ENCODE data around the gene ISLR.
A peak's percentile ranks its signal among the peaks of the same experiment; 100 is the strongest.

Gene ISLR

GRCh38 chr15:74155766-74156417, 17.6 kb upstream of the ISLR start:
- TF ChIP-seq SIN3A (IDR thresholded peaks at IDR 0.05; ENCODE audit: borderline replicate concordance, insufficient read depth, low read length) (no peak), POLR2AphosphoS5 (IDR thresholded peaks at IDR 0.05; ENCODE audit: low read depth, low read length) (no peak), FOXP2 (optimal IDR thresholded peaks at IDR 0.05; ENCODE audit: borderline replicate concordance, extremely low read depth, extremely low read length, insufficient read depth) (no peak), TAF1 (IDR thresholded peaks at IDR 0.05; ENCODE audit: borderline replicate concordance, insufficient read depth, low read length) (no peak)
- TF ChIP-seq, protein P1, sequence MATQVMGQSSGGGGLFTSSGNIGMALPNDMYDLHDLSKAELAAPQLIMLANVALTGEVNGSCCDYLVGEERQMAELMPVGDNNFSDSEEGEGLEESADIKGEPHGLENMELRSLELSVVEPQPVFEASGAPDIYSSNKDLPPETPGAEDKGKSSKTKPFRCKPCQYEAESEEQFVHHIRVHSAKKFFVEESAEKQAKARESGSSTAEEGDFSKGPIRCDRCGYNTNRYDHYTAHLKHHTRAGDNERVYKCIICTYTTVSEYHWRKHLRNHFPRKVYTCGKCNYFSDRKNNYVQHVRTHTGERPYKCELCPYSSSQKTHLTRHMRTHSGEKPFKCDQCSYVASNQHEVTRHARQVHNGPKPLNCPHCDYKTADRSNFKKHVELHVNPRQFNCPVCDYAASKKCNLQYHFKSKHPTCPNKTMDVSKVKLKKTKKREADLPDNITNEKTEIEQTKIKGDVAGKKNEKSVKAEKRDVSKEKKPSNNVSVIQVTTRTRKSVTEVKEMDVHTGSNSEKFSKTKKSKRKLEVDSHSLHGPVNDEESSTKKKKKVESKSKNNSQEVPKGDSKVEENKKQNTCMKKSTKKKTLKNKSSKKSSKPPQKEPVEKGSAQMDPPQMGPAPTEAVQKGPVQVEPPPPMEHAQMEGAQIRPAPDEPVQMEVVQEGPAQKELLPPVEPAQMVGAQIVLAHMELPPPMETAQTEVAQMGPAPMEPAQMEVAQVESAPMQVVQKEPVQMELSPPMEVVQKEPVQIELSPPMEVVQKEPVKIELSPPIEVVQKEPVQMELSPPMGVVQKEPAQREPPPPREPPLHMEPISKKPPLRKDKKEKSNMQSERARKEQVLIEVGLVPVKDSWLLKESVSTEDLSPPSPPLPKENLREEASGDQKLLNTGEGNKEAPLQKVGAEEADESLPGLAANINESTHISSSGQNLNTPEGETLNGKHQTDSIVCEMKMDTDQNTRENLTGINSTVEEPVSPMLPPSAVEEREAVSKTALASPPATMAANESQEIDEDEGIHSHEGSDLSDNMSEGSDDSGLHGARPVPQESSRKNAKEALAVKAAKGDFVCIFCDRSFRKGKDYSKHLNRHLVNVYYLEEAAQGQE (IDR thresholded peaks at IDR 0.05; ENCODE audit: insufficient read depth in 1 of 2, low read depth in 2 of 2, low read length in 2 of 2): no peak

DNA sequence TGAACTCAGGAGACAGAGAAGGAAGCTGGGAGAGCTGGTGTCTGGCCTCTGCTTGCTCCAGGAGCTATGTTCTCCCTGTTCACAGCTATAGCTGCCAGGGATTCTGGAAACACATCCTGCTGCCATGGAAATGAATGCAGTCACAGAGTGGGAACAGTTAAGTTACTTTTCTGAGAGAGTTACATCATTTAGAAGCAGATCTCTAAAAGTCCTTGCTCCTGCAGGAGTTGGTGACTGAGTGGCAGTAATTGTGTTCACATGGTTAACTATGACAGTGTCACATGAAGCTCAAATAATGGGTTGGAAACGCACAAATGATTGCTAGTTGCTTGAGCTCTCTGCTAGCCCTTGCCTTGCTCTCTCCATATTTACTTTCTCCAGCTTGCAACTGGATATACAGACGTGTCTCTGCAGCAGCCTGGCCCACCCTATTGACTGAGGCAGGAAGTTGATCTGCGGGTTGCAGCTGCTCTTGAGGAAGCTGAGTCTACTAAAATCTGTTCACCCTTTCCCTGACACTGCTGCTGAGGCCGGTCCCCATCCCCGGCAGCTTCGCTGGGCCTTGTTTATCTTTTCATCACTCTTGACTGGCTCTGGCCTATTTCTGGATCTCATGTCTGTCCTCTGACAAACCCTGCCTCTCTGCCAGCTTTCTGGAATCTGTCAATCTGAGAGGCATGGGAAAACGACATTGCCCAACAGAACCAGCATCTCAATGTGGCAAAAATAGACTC, 16.7 kb upstream of the ISLR start:
- peak; percentile 44 for TF ChIP-seq FOXP2 (optimal IDR thresholded peaks at IDR 0.05; ENCODE audit: borderline replicate concordance, extremely low read depth, extremely low read length, insufficient read depth)
- TF ChIP-seq POLR2AphosphoS5 (IDR thresholded peaks at IDR 0.05; ENCODE audit: low read depth, low read length): no peak
- TF ChIP-seq TAF1 (IDR thresholded peaks at IDR 0.05; ENCODE audit: borderline replicate concordance, insufficient read depth, low read length): no peak

GRCh38 chr15:74157868-74158827, 15.4 kb upstream of the ISLR start:
- TF ChIP-seq SIN3A (IDR thresholded peaks at IDR 0.05; ENCODE audit: borderline replicate concordance, insufficient read depth, low read length) (no peak), POLR2AphosphoS5 (IDR thresholded peaks at IDR 0.05; ENCODE audit: low read depth, low read length) (no peak), FOXP2 (optimal IDR thresholded peaks at IDR 0.05; ENCODE audit: borderline replicate concordance, extremely low read depth, extremely low read length, insufficient read depth) (no peak), TAF1 (IDR thresholded peaks at IDR 0.05; ENCODE audit: borderline replicate concordance, insufficient read depth, low read length) (no peak)
- TF ChIP-seq, protein P1 (IDR thresholded peaks at IDR 0.05; ENCODE audit: insufficient read depth in 1 of 2, low read depth in 2 of 2, low read length in 2 of 2): no peak

- TF ChIP-seq TAF1 (IDR thresholded peaks at IDR 0.05; ENCODE audit: borderline replicate concordance, insufficient read depth, low read length) (no peak), SIN3A (IDR thresholded peaks at IDR 0.05; ENCODE audit: borderline replicate concordance, insufficient read depth, low read length) (no peak)
Measured at GRCh38 chr15:74158855-74159650, 14.5 kb upstream of the ISLR start.

DNA sequence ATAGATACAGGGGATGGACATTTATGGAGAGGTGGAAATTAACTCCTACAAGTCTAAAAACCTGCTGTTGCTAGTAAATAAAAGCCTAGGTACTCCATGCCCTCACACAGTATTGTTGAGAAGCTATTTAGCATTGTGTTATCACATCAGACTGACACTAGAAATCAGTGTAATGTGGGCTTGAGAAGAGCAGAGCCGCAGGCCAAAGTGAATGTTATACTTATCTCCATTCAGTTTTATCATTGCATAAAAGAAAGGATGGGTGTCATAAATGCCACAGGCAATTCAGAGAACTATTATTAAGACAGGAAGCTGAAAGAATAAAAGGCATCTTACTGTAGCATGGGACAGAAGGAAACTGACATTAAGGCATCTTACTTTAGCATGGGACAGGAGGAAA, 13.7 kb upstream of the ISLR start:
- TF ChIP-seq, protein P1 (IDR thresholded peaks at IDR 0.05; ENCODE audit: insufficient read depth in 1 of 2, low read depth in 2 of 2, low read length in 2 of 2): no peak
- TF ChIP-seq SIN3A (IDR thresholded peaks at IDR 0.05; ENCODE audit: borderline replicate concordance, insufficient read depth, low read length): no peak
- TF ChIP-seq FOXP2 (optimal IDR thresholded peaks at IDR 0.05; ENCODE audit: borderline replicate concordance, extremely low read depth, extremely low read length, insufficient read depth): no peak
- TF ChIP-seq TAF1 (IDR thresholded peaks at IDR 0.05; ENCODE audit: borderline replicate concordance, insufficient read depth, low read length): no peak
- TF ChIP-seq POLR2AphosphoS5 (IDR thresholded peaks at IDR 0.05; ENCODE audit: low read depth, low read length): no peak
